GM23338 (cell line): ENCODE results near the gene ANO4. TPM values are rescaled to one million over a fixed set of nuclear protein-coding genes. Genes with fewer than 3 reads are reported as not detected.

Experiments used
- ATAC-seq: fragments of 200-7000 bp; cut with Tn5 transposase; 3 replicates; pipeline ENCODE4 v1.9.1; 2020
- DNase-seq: peaks from one replicate; pipeline ENCODE4 v3.0.0-alpha.2; 2015; ENCODE audit warnings: low spot score
- H2AFZ ChIP-seq: fragments of 200-600 bp; sonication (generic); 2 replicates; pipeline ENCODE4 v1.8.0; 2016; ENCODE audit warnings: antibody characterized with exemption, mild to moderate bottlenecking, moderate library complexity
- H3F3A ChIP-seq: fragments of 200-600 bp; sonication (generic); replicated peaks from 2 replicates; pipeline ENCODE4 v1.8.0; 2017; ENCODE audit warnings: antibody characterized with exemption, mixed run types, low read depth
- H3K27ac ChIP-seq: fragments of 200-600 bp; sonication (generic); 2 replicates; pipeline ENCODE4 v1.6.1; 2016; ENCODE audit warnings: low read depth
- H3K27me3 ChIP-seq: fragments of 200-600 bp; sonication (generic); 2 replicates; pipeline ENCODE4 v1.8.0; 2016; ENCODE audit warnings: mild to moderate bottlenecking, mixed run types, moderate library complexity; ENCODE audit not compliant: insufficient read depth
- H3K36me3 ChIP-seq: fragments of 200-600 bp; sonication (generic); 2 replicates; pipeline ENCODE4 v1.8.0; 2016; ENCODE audit warnings: mild to moderate bottlenecking; ENCODE audit not compliant: insufficient read depth
- H3K4me1 ChIP-seq: fragments of 200-600 bp; sonication (generic); 2 replicates; pipeline ENCODE4 v1.8.0; 2016; ENCODE audit warnings: mild to moderate bottlenecking, moderate library complexity; ENCODE audit not compliant: insufficient read depth
- H3K4me2 ChIP-seq: fragments of 200-600 bp; sonication (generic); 2 replicates; pipeline ENCODE4 v1.7.1; 2017; ENCODE audit warnings: mixed run types
- H3K4me3 ChIP-seq: fragments of 200-600 bp; sonication (generic); 2 replicates; pipeline ENCODE4 v1.6.1; 2016; ENCODE audit warnings: mixed run types
- H3K79me2 ChIP-seq: fragments of 200-600 bp; sonication (generic); replicated peaks from 2 replicates; pipeline ENCODE4 v1.8.0; 2017; ENCODE audit warnings: mild to moderate bottlenecking; ENCODE audit not compliant: insufficient read depth
- H3K9me2 ChIP-seq: fragments of 200-600 bp; sonication (generic); 2 replicates; pipeline ENCODE4 v1.8.0; 2017; ENCODE audit not compliant: insufficient read depth
- H4K20me1 ChIP-seq: fragments of 200-600 bp; sonication (generic); replicated peaks from 2 replicates; pipeline ENCODE4 v1.8.0; 2017; ENCODE audit warnings: mild to moderate bottlenecking; ENCODE audit not compliant: insufficient read depth
- H3K27ac Mint-ChIP-seq: 2 replicates; pipeline ENCODE4 v1.8.0; 2020; ENCODE audit warnings: inconsistent platforms, mild to moderate bottlenecking, moderate library complexity, mixed read lengths
- H3K27me3 Mint-ChIP-seq: 3 replicates; pipeline ENCODE4 v1.8.0; 2022; ENCODE audit warnings: low read depth, mild to moderate bottlenecking, moderate library complexity, mixed read lengths, inconsistent platforms; ENCODE audit not compliant: insufficient read depth, poor library complexity
- H3K36me3 Mint-ChIP-seq: 3 replicates; pipeline ENCODE4 v1.8.0; 2021; ENCODE audit warnings: low read depth, mild to moderate bottlenecking, inconsistent platforms, moderate library complexity, mixed read lengths
- H3K4me1 Mint-ChIP-seq: 3 replicates; pipeline ENCODE4 v1.8.0; 2020; ENCODE audit warnings: mild to moderate bottlenecking, inconsistent platforms, mixed read lengths
- H3K4me3 Mint-ChIP-seq: 3 replicates; pipeline ENCODE4 v1.8.0; 2021; ENCODE audit warnings: moderate library complexity, mild to moderate bottlenecking, inconsistent platforms, mixed read lengths
- H3K9me3 Mint-ChIP-seq: 3 replicates; pipeline ENCODE4 v1.8.0; 2020; ENCODE audit warnings: moderate library complexity, mild to moderate bottlenecking, inconsistent platforms, mixed read lengths
- EZH2phosphoT487 ChIP-seq: fragments of 200-600 bp; sonication (generic); IDR thresholded peaks from one replicate; pipeline ENCODE4 v1.8.1; 2018; ENCODE audit warnings: antibody characterized with exemption; ENCODE audit not compliant: unreplicated experiment
- NANOG ChIP-seq: IDR thresholded peaks from 2 replicates; pipeline ENCODE4 v1.6.1; 2016; ENCODE audit warnings: antibody characterized with exemption, borderline replicate concordance
- POLR2AphosphoS5 ChIP-seq: IDR thresholded peaks from 2 replicates; pipeline ENCODE4 v1.6.1; 2016; ENCODE audit warnings: antibody characterized with exemption, low read depth
- STAT1 ChIP-seq: IDR thresholded peaks from one replicate; pipeline ENCODE4 v1.6.1; 2016; ENCODE audit warnings: antibody characterized with exemption; ENCODE audit not compliant: unreplicated experiment
- polyA plus RNA-seq: library from polyadenylated mRNA; unstranded; fragments of >200 nt; fragmentation: Nextera tagmentation; extraction: Ambion mirVana; gene quantifications from 2 replicates; pipeline ENCODE4 v1.2.1, GENCODE V29; 2016
- total RNA-seq: library from RNA; depleted of rRNA; stranded (reverse); fragments of >200 nt; shearing (Covaris generic); gene quantifications from 2 replicates; pipeline ENCODE4 v1.2.3, GENCODE V29; 2014
- TF ChIP-seq, protein P1 (sequence below): fragments of 250-450 bp; sonication (Bioruptor Pico); IDR thresholded peaks from 2 replicates; pipeline ENCODE4 v1.5.0; 2020; ENCODE audit warnings: mild to moderate bottlenecking, moderate library complexity
- TF ChIP-seq, protein P2 (sequence below): IDR thresholded peaks from 2 replicates; pipeline ENCODE4 v1.6.1; 2016; ENCODE audit warnings: antibody characterized with exemption

ANO4 gene
- total and polyA plus RNA-seq, 2 experiments from 2014 or later = 1.7 to 8.7 TPM

DNA sequence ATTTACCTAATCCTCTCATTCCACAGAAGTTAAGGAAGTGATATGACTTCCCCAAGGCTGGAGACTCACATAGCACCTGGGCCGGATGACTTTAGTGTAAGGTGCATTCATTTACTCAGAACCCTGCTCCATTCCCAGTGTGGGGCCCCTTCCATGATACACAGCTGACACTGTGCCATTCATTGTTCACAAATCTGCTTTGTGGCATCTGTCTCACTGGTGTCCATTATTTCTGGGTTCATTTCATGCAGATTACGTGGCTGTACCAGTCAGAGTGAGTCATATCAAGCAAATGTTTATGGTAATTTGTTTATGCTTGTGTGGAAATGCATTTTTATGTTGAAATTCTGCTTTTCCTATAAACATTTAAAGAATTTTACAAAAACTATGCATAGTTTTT is 5.2 kb downstream of the ANO4 start (continued):
- TF ChIP-seq, protein P1, sequence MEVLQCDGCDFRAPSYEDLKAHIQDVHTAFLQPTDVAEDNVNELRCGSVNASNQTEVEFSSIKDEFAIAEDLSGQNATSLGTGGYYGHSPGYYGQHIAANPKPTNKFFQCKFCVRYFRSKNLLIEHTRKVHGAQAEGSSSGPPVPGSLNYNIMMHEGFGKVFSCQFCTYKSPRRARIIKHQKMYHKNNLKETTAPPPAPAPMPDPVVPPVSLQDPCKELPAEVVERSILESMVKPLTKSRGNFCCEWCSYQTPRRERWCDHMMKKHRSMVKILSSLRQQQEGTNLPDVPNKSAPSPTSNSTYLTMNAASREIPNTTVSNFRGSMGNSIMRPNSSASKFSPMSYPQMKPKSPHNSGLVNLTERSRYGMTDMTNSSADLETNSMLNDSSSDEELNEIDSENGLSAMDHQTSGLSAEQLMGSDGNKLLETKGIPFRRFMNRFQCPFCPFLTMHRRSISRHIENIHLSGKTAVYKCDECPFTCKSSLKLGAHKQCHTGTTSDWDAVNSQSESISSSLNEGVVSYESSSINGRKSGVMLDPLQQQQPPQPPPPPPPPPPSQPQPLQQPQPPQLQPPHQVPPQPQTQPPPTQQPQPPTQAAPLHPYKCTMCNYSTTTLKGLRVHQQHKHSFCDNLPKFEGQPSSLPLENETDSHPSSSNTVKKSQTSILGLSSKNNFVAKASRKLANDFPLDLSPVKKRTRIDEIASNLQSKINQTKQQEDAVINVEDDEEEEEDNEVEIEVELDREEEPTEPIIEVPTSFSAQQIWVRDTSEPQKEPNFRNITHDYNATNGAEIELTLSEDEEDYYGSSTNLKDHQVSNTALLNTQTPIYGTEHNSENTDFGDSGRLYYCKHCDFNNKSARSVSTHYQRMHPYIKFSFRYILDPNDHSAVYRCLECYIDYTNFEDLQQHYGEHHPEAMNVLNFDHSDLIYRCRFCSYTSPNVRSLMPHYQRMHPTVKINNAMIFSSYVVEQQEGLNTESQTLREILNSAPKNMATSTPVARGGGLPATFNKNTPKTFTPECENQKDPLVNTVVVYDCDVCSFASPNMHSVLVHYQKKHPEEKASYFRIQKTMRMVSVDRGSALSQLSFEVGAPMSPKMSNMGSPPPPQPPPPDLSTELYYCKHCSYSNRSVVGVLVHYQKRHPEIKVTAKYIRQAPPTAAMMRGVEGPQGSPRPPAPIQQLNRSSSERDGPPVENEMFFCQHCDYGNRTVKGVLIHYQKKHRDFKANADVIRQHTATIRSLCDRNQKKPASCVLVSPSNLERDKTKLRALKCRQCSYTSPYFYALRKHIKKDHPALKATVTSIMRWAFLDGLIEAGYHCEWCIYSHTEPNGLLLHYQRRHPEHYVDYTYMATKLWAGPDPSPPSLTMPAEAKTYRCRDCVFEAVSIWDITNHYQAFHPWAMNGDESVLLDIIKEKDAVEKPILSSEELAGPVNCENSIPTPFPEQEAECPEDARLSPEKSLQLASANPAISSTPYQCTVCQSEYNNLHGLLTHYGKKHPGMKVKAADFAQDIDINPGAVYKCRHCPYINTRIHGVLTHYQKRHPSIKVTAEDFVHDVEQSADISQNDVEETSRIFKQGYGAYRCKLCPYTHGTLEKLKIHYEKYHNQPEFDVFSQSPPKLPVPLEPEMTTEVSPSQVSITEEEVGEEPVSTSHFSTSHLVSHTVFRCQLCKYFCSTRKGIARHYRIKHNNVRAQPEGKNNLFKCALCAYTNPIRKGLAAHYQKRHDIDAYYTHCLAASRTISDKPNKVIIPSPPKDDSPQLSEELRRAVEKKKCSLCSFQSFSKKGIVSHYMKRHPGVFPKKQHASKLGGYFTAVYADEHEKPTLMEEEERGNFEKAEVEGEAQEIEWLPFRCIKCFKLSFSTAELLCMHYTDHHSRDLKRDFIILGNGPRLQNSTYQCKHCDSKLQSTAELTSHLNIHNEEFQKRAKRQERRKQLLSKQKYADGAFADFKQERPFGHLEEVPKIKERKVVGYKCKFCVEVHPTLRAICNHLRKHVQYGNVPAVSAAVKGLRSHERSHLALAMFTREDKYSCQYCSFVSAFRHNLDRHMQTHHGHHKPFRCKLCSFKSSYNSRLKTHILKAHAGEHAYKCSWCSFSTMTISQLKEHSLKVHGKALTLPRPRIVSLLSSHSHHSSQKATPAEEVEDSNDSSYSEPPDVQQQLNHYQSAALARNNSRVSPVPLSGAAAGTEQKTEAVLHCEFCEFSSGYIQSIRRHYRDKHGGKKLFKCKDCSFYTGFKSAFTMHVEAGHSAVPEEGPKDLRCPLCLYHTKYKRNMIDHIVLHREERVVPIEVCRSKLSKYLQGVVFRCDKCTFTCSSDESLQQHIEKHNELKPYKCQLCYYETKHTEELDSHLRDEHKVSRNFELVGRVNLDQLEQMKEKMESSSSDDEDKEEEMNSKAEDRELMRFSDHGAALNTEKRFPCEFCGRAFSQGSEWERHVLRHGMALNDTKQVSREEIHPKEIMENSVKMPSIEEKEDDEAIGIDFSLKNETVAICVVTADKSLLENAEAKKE (CRISPR knock-in tag) = no peak
- no peak for TF ChIP-seq POLR2AphosphoS5

DNA sequence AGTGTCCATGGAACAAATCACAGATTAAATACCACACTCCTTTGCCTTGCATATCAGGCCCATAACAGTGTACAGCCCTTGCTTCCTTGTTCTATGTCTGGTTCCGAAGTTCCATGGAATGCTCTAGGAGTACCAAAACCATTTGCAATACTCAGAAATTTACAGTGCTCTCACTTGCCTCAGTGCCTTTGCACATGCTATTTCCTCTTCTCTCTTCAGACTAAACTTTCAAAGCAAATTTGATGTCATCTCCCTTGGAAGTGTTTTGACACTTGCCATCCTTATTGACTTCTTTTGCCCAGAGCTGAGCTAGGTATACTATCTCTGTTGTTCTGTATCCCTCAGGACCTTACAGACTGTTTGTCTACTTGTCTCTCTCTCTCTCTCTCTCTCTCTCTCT is 6.1 kb downstream of the ANO4 start:
- Histone ChIP-seq H3K36me3 (no peaks in the 10 kb centered on the region), H3K27me3 (no peaks in the 10 kb centered on the region), H2AFZ (no peak overlapping the region), H3K4me2 (no peak overlapping the region), H3K9me2 (no peaks in the 10 kb centered on the region), H4K20me1 (no peaks in the 10 kb centered on the region), H3K4me3 (no peak overlapping the region), H3K27ac (no peak overlapping the region), H3F3A (no peaks in the 10 kb centered on the region), H3K4me1 (peaks cover 30% of the 10 kb centered on the region), H3K79me2 (no peaks in the 10 kb centered on the region)
- Mint-ChIP-seq H3K4me3 (no peak overlapping the region), H3K36me3 (no peaks in the 10 kb centered on the region), H3K9me3 (no peaks in the 10 kb centered on the region), H3K4me1 (peaks cover 38% of the 10 kb centered on the region), H3K27ac (no peak overlapping the region), H3K27me3 (peaks cover 7% of the 10 kb centered on the region)
- ATAC-seq = no peak
- TF ChIP-seq, protein P1 (CRISPR knock-in tag) = no peak
- TF ChIP-seq, protein P2, sequence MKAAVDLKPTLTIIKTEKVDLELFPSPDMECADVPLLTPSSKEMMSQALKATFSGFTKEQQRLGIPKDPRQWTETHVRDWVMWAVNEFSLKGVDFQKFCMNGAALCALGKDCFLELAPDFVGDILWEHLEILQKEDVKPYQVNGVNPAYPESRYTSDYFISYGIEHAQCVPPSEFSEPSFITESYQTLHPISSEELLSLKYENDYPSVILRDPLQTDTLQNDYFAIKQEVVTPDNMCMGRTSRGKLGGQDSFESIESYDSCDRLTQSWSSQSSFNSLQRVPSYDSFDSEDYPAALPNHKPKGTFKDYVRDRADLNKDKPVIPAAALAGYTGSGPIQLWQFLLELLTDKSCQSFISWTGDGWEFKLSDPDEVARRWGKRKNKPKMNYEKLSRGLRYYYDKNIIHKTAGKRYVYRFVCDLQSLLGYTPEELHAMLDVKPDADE = no peak
- no peak for TF ChIP-seq EZH2phosphoT487
- TF ChIP-seq STAT1 = no peak
- no peak for TF ChIP-seq NANOG
- TF ChIP-seq POLR2AphosphoS5 = no peak
- DNase-seq = no peak
